ENCODE measurements around the gene LLPH. TPM values are rescaled to one million over a fixed set of nuclear protein-coding genes. Genes with fewer than 3 reads are reported as not detected.

The LLPH gene
- total and polyA plus RNA-seq, 10 donors, result 6.5 to 21.7 (median 17.2) TPM

GRCh38 chr12:66164349-66164821 lies 33.8 kb upstream of the LLPH start:
- intact Hi-C loops (cut with DNase I; ENCODE audit: low total_unique reads), result no loop called here
- DNase-seq, result no peak
- peaks cover 32 to 96% (median 59%) of the 10 kb centered on the region in 6 donors for H3K4me1 ChIP-seq
- no peak overlapping the region for H3K4me3 ChIP-seq
- peaks cover 0 to 10% (median 7%) of the 10 kb centered on the region in 8 donors for H3K9me3 ChIP-seq
- no peaks in the 10 kb centered on the region for H3K27me3 ChIP-seq (replicated peaks in 1 of 7)
- peaks cover 0 to 51% (median 9%) of the 10 kb centered on the region in 6 donors for H3K36me3 ChIP-seq
- no peak for TF ChIP-seq CTCF (IDR thresholded peaks at IDR 0.05 in 8 of 11, conservative IDR thresholded peaks at IDR 0.05 in 3 of 11)
- TF ChIP-seq POLR2AphosphoS5 (IDR thresholded peaks at IDR 0.05), result no peak
- no peak for TF ChIP-seq POLR2A (IDR thresholded peaks at IDR 0.05)
- 85 to 93% (median 89%) methylated on average over 3 of the region's 3 CpGs for WGBS, 5 donors
- H3K27ac ChIP-seq, result peak overlapping the region in 3 of 8 donors; percentile 10 to 82 (median 70)

DNA sequence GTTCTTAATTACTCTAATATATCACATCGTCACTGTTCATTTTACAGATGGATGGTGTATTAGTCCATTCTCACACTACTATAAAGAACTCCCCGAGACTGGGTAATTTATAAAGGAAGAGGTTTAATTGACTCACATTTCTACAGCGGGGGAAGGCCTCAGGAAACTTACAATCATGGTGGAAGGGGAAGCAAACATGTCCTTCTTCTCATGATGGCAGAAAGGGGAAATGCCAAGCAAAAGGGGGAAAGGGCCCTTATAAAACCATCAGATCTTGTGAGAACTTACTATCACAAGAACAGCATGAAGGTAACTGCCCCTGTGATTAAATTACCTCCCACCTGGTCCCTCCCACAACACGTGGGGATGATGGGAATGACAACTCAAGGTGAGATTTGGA lies 32.7 kb upstream of the LLPH start:
- TF ChIP-seq POLR2A (IDR thresholded peaks at IDR 0.05), result no peak
- Histone ChIP-seq H3K36me3 (peaks cover 0 to 60% (median 15%) of the 10 kb centered on the region in 6 donors), H3K27me3 (replicated peaks in 1 of 7) (no peaks in the 10 kb centered on the region), H3K4me1 (peaks cover 27 to 98% (median 55%) of the 10 kb centered on the region in 6 donors), H3K9me3 (peaks cover 0 to 10% (median 7%) of the 10 kb centered on the region in 8 donors), H3K27ac (peak overlapping the region in 6 of 8 donors; percentile 30 to 82 (median 58)), H3K4me3 (no peak overlapping the region)
- intact Hi-C loops (cut with DNase I; ENCODE audit: low total_unique reads), result no loop called here
- DNase-seq, result no peak
- 52 to 77% (median 60%) methylated on average over 4 of the region's 4 CpGs for WGBS, 5 donors

DNA sequence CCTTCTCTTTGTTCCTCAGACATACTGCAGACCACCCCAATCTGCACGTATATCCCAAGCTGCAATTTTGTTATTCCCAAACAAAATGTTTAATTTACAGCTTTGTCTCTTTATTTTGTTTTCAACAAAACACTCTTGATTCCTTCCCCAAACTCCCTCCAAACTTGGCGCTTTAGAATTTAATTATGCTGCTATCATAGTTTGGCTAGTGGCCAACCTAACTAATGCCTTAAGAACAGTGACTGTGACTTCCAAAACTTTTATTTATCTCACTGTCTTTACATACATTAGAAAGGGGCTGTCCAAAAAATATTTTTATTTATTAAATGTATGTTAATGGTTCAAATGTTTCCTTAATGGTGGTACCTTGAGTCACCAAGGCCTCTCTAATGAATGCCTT lies 32.2 kb upstream of the LLPH start:
- 75 to 91% (median 81%) methylated on average over 2 of the region's 2 CpGs for WGBS, 5 donors
- peak overlapping the region in 6 of 8 donors; percentile 15 to 82 (median 58) for H3K27ac ChIP-seq
- no peak for DNase-seq
- H3K4me3 ChIP-seq, result no peak overlapping the region
- TF ChIP-seq POLR2AphosphoS5 (IDR thresholded peaks at IDR 0.05) (no peak), CTCF (IDR thresholded peaks at IDR 0.05 in 8 of 11, conservative IDR thresholded peaks at IDR 0.05 in 3 of 11) (no peak), POLR2A (IDR thresholded peaks at IDR 0.05) (no peak)
- H3K9me3 ChIP-seq, result peaks cover 0 to 10% (median 7%) of the 10 kb centered on the region in 8 donors
- peaks cover 0 to 60% (median 15%) of the 10 kb centered on the region in 6 donors for H3K36me3 ChIP-seq
- H3K4me1 ChIP-seq, result peaks cover 21 to 95% (median 49%) of the 10 kb centered on the region in 6 donors
- intact Hi-C loops (cut with DNase I; ENCODE audit: low total_unique reads), result no loop called here
- H3K27me3 ChIP-seq (replicated peaks in 1 of 7), result no peaks in the 10 kb centered on the region

GRCh38 chr12:66160704-66161103 lies 30.2 kb upstream of the LLPH start:
- TF ChIP-seq CTCF (IDR thresholded peaks at IDR 0.05 in 8 of 11, conservative IDR thresholded peaks at IDR 0.05 in 3 of 11) (no peak), POLR2A (IDR thresholded peaks at IDR 0.05) (no peak), POLR2AphosphoS5 (IDR thresholded peaks at IDR 0.05) (no peak)
- H3K9me3 ChIP-seq, result peaks cover 0 to 10% (median 7%) of the 10 kb centered on the region in 8 donors
- 92 to 96% (median 94%) methylated on average over 28 of the region's 28 CpGs for WGBS, 5 donors
- H3K27ac ChIP-seq, result no peak overlapping the region
- intact Hi-C loops (cut with DNase I; ENCODE audit: low total_unique reads), result no loop called here
- peaks cover 0 to 46% (median 15%) of the 10 kb centered on the region in 6 donors for H3K36me3 ChIP-seq
- H3K4me3 ChIP-seq, result no peak overlapping the region
- peaks cover 9 to 88% (median 34%) of the 10 kb centered on the region in 6 donors for H3K4me1 ChIP-seq
- no peaks in the 10 kb centered on the region for H3K27me3 ChIP-seq (replicated peaks in 1 of 7)
- DNase-seq, result peak; percentile 74
